Body of pancreas (tissue), 4 donors: ENCODE data around the gene NKX1-1. TPM values are rescaled to one million over a fixed set of nuclear protein-coding genes. Genes with fewer than 3 reads are reported as not detected.

Experiments used
- ATAC-seq: fragments of 150-250 bp; one replicate; pipeline ENCODE4 v1.9.1; 2016
- DNase-seq, 4 donors: peaks; one replicate each; pipeline ENCODE4 v3.0.0-alpha.2; 2019
- H3K27ac ChIP-seq, 4 donors: fragments of 200-600 bp; sonication (generic); 1 replicate in 3 of 4; 2 replicates in 1 of 4; pipeline versions ENCODE4 v1.5.1 to v1.6.1; 2016 to 2019; ENCODE audit warnings: mild to moderate bottlenecking in 1 of 4, mixed read lengths in 1 of 4, moderate library complexity in 1 of 4
- H3K27me3 ChIP-seq, 2 donors: fragments of 200-600 bp; sonication (generic); one replicate each; pipeline ENCODE4 v1.6.0; 2016; ENCODE audit warnings: mild to moderate bottlenecking in 1 of 2
- H3K36me3 ChIP-seq, 2 donors: fragments of 200-600 bp; sonication (generic); replicated peaks in 1 of 2; 2 replicates each; pipeline ENCODE4 v1.5.1; 2016; ENCODE audit warnings: low read depth in 2 of 2; ENCODE audit not compliant: insufficient read depth in 1 of 2
- H3K4me1 ChIP-seq: fragments of 200-600 bp; sonication (generic); one replicate; pipeline ENCODE4 v1.6.0; 2016
- H3K4me3 ChIP-seq, 2 donors: fragments of 200-600 bp; sonication (generic); 1 replicate in 1 of 2; 2 replicates in 1 of 2; pipeline ENCODE4 v1.5.1; 2016 to 2019
- H3K9me3 ChIP-seq, 3 donors: fragments of 200-600 bp; sonication (generic); 1 replicate in 2 of 3; 2 replicates in 1 of 3; pipeline ENCODE4 v1.5.1; 2016
- CTCF ChIP-seq, 7 experiments: fragments of 450-650 bp in 4 of 7; fragments of 200-600 bp in 3 of 7; sonication (generic) in 3 of 7; IDR thresholded peaks; one replicate each; pipeline ENCODE4 v1.5.1; 2016 to 2019; ENCODE audit warnings: antibody characterized with exemption in 7 of 7
- POLR2A ChIP-seq, 3 donors: fragments of 450-650 bp; IDR thresholded peaks; one replicate each; pipeline ENCODE4 v1.6.1; 2016; ENCODE audit warnings: antibody characterized with exemption in 3 of 3, mild to moderate bottlenecking in 2 of 3
- WGBS, 2 donors: methylation state at CpG; one replicate each; pipeline ENCODE4 v1.1.5; 2017; 5-methylcytosine and 5-hydroxymethylcytosine counted together
- intact Hi-C: fragments of 100-400 bp; cut with DNase I; formaldehyde crosslinking; loops from one replicate; pipeline ENCODE4 v1.15.1; 2023
- total RNA-seq, 2 donors: library from RNA; depleted of rRNA; stranded (reverse); fragments of >200 nt; gene quantifications; one replicate each; pipeline ENCODE4 v1.1.0, GENCODE V29; 2016

The NKX1-1 gene
- total RNA-seq, 2 donors from 2014 or later = not detected

- H3K9me3 ChIP-seq = no peaks in the 10 kb centered on the region
- H3K27me3 ChIP-seq = no peaks in the 10 kb centered on the region
- TF ChIP-seq CTCF (IDR thresholded peaks at IDR 0.05) = no peak
- TF ChIP-seq POLR2A (IDR thresholded peaks at IDR 0.05) = no peak
- H3K4me1 ChIP-seq = peaks cover 8% of the 10 kb centered on the region
- H3K4me3 ChIP-seq = no peak overlapping the region
- H3K27ac ChIP-seq = no peak overlapping the region
- peaks cover 0 to 7% of the 10 kb centered on the region in 2 donors for H3K36me3 ChIP-seq
- intact Hi-C loops = loop anchor here (5.0 to 10.0 kb wide), 3 partner anchors 157 to 367 kb away; partner anchors contain the start of genes TACC3 and TMEM129
- WGBS, 2 donors = 91 to 96% methylated on average over 17 to 18 of the region's 18 CpGs
- ATAC-seq (no peak), DNase-seq (no peak)
These were observed 51.3 kb downstream of the NKX1-1 start for GRCh38 chr4:1354983-1355275.

- intact Hi-C loops = loop anchor here (5.0 to 10.0 kb wide), 2 partner anchors 270 to 368 kb away; partner anchors contain the start of genes TACC3 and TMEM129
- Histone ChIP-seq H3K4me3 (no peak overlapping the region), H3K9me3 (no peaks in the 10 kb centered on the region), H3K36me3 (peaks cover 0 to 10% of the 10 kb centered on the region in 2 donors), H3K27ac (no peak overlapping the region), H3K27me3 (no peaks in the 10 kb centered on the region), H3K4me1 (peaks cover 8% of the 10 kb centered on the region)
- 88 to 96% methylated on average over 18 to 33 of the region's 36 CpGs for WGBS, 2 donors
- TF ChIP-seq CTCF (IDR thresholded peaks at IDR 0.05) (no peak), POLR2A (IDR thresholded peaks at IDR 0.05) (no peak)
- no peak for ATAC-seq
- DNase-seq = no peak
These were observed 51.9 kb downstream of the NKX1-1 start for GRCh38 chr4:1354136-1354982.

- no peak for TF ChIP-seq CTCF (IDR thresholded peaks at IDR 0.05)
- no peak for TF ChIP-seq POLR2A (IDR thresholded peaks at IDR 0.05)
- no peak for DNase-seq
- H3K36me3 ChIP-seq = peaks cover 0 to 5% of the 10 kb centered on the region in 2 donors
- H3K9me3 ChIP-seq = no peaks in the 10 kb centered on the region
- ATAC-seq = no peak
- H3K27ac ChIP-seq = no peak overlapping the region
- H3K27me3 ChIP-seq = no peaks in the 10 kb centered on the region
- peaks cover 14% of the 10 kb centered on the region for H3K4me1 ChIP-seq
- H3K4me3 ChIP-seq = no peak overlapping the region
- intact Hi-C loops = loop anchor here (5.0 to 10.0 kb wide), 2 partner anchors 271 to 369 kb away; partner anchors contain the start of genes TACC3 and TMEM129
- WGBS, 2 donors = 89 to 96% methylated on average over 5 to 28 of the region's 30 CpGs
These were observed 52.8 kb downstream of the NKX1-1 start for GRCh38 chr4:1353186-1354055.

Other genes with a start within 250 kb of the NKX1-1 start
- 10 to 100 TPM; 25.4 to 33.5 TPM for gene SPON2, start 233.9 kb downstream of the NKX1-1 start, total RNA-seq
- gene CTBP1, start 157.3 kb downstream of the NKX1-1 start, total RNA-seq = 100 to 1,000 TPM; 148 to 458 TPM
- 10 to 100 TPM; 68.7 to 88.0 TPM for gene MAEA, start 116.6 kb downstream of the NKX1-1 start, total RNA-seq
- 10 to 100 TPM; 18.2 to 26.0 TPM for gene UVSSA, start 59.2 kb downstream of the NKX1-1 start, total RNA-seq